Measurements from ENCODE around the gene FGFR4. TPM values are rescaled to one million over a fixed set of nuclear protein-coding genes. Genes with fewer than 3 reads are reported as not detected.

The FGFR4 gene
- total RNA-seq, 1 donor: not detected

- no peak overlapping the region for H3K4me3 ChIP-seq (ENCODE audit: low read depth, low read length)
- no peak for TF ChIP-seq CTCF (IDR thresholded peaks at IDR 0.05; ENCODE audit: insufficient read depth, low read length)
- DNase-seq (ENCODE audit: low read depth): no peak
These were observed 44.3 kb downstream of the FGFR4 start for GRCh38 chr5:177131019-177131320.

GRCh38 chr5:177131352-177132135, 44.8 kb downstream of the FGFR4 start:
- TF ChIP-seq CTCF (IDR thresholded peaks at IDR 0.05; ENCODE audit: insufficient read depth, low read length): no peak
- DNase-seq (ENCODE audit: low read depth): no peak

GRCh38 chr5:177132136-177133095, 45.7 kb downstream of the FGFR4 start:
- TF ChIP-seq CTCF (IDR thresholded peaks at IDR 0.05; ENCODE audit: insufficient read depth, low read length): no peak
- no peak for DNase-seq (ENCODE audit: low read depth)

More at GRCh38 chr5:177131352-177132135, 44.8 kb downstream of the FGFR4 start:
- no peak overlapping the region for H3K4me3 ChIP-seq (ENCODE audit: low read depth, low read length)

GRCh38 chr5:177133096-177133852, 46.6 kb downstream of the FGFR4 start, which contains the start of gene NSD1:
Gene NSD1, plus strand, starts transcription at chr5:177133773. Its CDS starts 1,331 bp downstream, at chr5:177135104.
- no peak for TF ChIP-seq CTCF (IDR thresholded peaks at IDR 0.05; ENCODE audit: insufficient read depth, low read length)
- H3K4me3 ChIP-seq (ENCODE audit: low read depth, low read length): peak within 1 kb of the TSS; percentile 68
- peak; percentile 53 for DNase-seq (ENCODE audit: low read depth)

More at GRCh38 chr5:177132136-177133095, 45.7 kb downstream of the FGFR4 start:
- no peak overlapping the region for H3K4me3 ChIP-seq (ENCODE audit: low read depth, low read length)

GRCh38 chr5:177133853-177134696, 47.4 kb downstream of the FGFR4 start:
- no peak for TF ChIP-seq CTCF (IDR thresholded peaks at IDR 0.05; ENCODE audit: insufficient read depth, low read length)
- peak; percentile 37 for DNase-seq (ENCODE audit: low read depth)

More at GRCh38 chr5:177133853-177134696, 47.4 kb downstream of the FGFR4 start:
- peak overlapping the region; percentile 68 for H3K4me3 ChIP-seq (ENCODE audit: low read depth, low read length)
